Testis (tissue), 5 donors: ENCODE data around the gene SLC39A13. TPM values are rescaled to one million over a fixed set of nuclear protein-coding genes. Genes with fewer than 3 reads are reported as not detected.
A peak's percentile ranks its signal among the peaks of the same experiment; 100 is the strongest.

Experiments used
- DNase-seq: peaks from one replicate; pipeline ENCODE4 v3.0.0-alpha.2; 2019
- H3K27ac ChIP-seq, 2 donors: fragments of 200-600 bp; sonication (generic); one replicate each; pipeline ENCODE4 v1.5.1; 2019
- H3K27me3 ChIP-seq: fragments of 200-600 bp; sonication (generic); one replicate; pipeline ENCODE4 v1.5.1; 2019
- H3K36me3 ChIP-seq: fragments of 200-600 bp; sonication (generic); one replicate; pipeline ENCODE4 v1.5.1; 2017; ENCODE audit warnings: low read depth; ENCODE audit errors: missing control alignments
- H3K4me1 ChIP-seq: fragments of 200-600 bp; sonication (generic); one replicate; pipeline ENCODE4 v1.5.1; 2019
- H3K4me3 ChIP-seq, 2 donors: fragments of 200-600 bp; sonication (generic); one replicate each; pipeline ENCODE4 v1.5.1; 2017 to 2019
- H3K9me3 ChIP-seq: fragments of 200-600 bp; sonication (generic); one replicate; pipeline ENCODE4 v1.5.1; 2017
- POLR2A ChIP-seq: fragments of 450-650 bp; IDR thresholded peaks from one replicate; pipeline ENCODE4 v1.6.1; 2017; ENCODE audit warnings: antibody characterized with exemption, mild to moderate bottlenecking, moderate library complexity
- WGBS, 2 donors: methylation state at CpG; one replicate each; pipeline ENCODE4 v1.1.5; 2018; 5-methylcytosine and 5-hydroxymethylcytosine counted together
- intact Hi-C: fragments of 100-400 bp; cut with DNase I; formaldehyde crosslinking; loops from one replicate; pipeline ENCODE4 v1.15.1; 2023; ENCODE audit warnings: low total_unique reads
- long read RNA-seq, 2 donors: transcript quantifications; one replicate each; lab custom pipeline, GENCODE V29; 2026
- polyA plus RNA-seq: library from polyadenylated mRNA; stranded (reverse); fragments of 350-450 nt; fragmentation: Illumina TruSeq; extraction: RNeasy Lipid Tissue Mini Kit (QIAGEN cat#74804); gene quantifications from one replicate; pipeline ENCODE4 v1.2.3, GENCODE V29; 2014; ENCODE audit warnings: low read depth, low replicate concordance; ENCODE audit not compliant: insufficient read depth
- total RNA-seq, 2 donors: library from RNA; depleted of rRNA; stranded (reverse); fragments of >200 nt; gene quantifications; one replicate each; pipeline ENCODE4 v1.2.3, GENCODE V29; 2016
- TF ChIP-seq, protein P1 (sequence below), 3 experiments: fragments of 450-650 bp in 2 of 3; fragments of 200-600 bp in 1 of 3; sonication (generic) in 1 of 3; IDR thresholded peaks; one replicate each; pipeline ENCODE4 v1.5.1; 2016 to 2019; ENCODE audit warnings: antibody characterized with exemption in 3 of 3, mild to moderate bottlenecking in 2 of 3, moderate library complexity in 1 of 3

The SLC39A13 gene
- total RNA-seq (10 to 100 TPM; 95.1 to 98.1 TPM), polyA plus RNA-seq (99.2 TPM)
- long read RNA-seq, donor 1, partial matches to known transcripts, result 0 of 9 reads
- long read RNA-seq, donor 1, other reads (novel, unspliced or antisense), result 9 of 9 reads
- long read RNA-seq, donor 2, partial matches to known transcripts, result 60 of 93 reads
- long read RNA-seq, donor 2, other reads (novel, unspliced or antisense), result 33 of 93 reads

DNA sequence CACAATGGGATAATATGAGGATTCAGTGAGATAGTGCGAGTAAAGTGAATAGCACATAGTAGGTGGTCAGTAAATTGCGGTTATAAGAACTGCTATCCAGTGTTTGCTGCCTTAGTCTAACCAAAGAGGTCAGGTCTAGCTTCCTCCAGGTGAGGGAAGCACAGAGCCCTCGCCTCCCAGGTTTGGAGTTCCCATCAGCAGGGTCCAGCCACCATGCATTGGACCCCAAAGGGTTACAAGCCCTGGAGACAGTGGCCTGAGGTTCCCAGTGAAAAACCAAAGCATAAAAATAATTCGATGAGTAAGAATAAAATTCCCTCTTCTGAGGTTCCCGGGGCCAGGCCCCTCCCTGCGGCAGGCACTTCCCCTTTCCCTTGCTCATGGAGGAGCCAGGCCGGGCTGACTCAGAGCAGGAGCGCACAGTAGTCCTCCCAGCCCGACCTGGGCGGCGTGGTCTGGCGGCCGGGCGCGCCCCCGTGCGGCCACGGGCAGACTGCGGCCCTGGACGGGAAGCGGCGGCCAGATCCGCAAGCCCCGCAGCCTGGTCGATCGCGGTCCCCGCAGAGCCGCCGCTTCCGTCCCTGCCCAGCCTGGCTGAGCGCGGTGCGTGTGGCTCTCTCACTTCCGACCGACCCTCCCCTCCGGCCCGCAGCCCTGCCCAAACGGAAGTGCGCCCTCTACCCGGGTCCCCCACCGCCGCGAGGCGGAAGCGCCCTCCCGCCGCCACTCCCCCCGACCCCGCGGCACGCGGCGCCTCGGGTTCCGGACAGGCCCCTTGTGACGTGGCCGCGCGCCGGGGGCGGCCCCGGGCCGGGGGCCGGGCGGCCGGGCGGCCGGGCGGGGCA, at the start of gene SLC39A13:
Gene SLC39A13 (plus strand): TSS at position 845 of the 845 bp plus-strand sequence. CDS start 1,505 bp downstream, outside the sequence.
- H3K4me1 ChIP-seq, result peaks cover 25% of the 10 kb centered on the region
- WGBS, 2 donors, result 4 to 5% methylated on average over 10 to 13 of the region's 70 CpGs
- intact Hi-C loops, result no loop called here

DNA sequence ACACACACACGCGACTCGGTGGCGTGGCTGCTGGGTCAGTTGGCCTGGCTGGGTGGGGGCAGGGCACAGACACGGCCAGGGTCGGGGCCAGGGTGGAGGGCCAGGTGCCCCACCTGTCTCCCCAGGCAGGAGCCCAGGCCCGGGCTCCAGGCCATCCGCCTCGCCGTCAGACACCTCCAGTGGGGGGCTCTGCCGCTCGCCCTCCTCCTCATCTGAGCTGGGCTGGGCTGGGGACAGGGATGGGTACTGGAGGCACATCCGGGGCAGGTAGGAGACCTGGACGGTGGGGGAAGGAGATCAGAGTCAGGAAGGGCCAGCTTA, 49.7 kb upstream of the SLC39A13 start:
- Histone ChIP-seq H3K36me3 (no peaks in the 10 kb centered on the region), H3K4me3 (no peak overlapping the region), H3K4me1 (no peaks in the 10 kb centered on the region), H3K27ac (no peak overlapping the region), H3K9me3 (no peaks in the 10 kb centered on the region), H3K27me3 (no peaks in the 10 kb centered on the region)
- intact Hi-C loops, result loop anchor here (10.0 kb wide), 2 partner anchors 194 to 464 kb away; no protein-coding TSS in a partner anchor
- no peak for TF ChIP-seq POLR2A
- TF ChIP-seq, protein P1, sequence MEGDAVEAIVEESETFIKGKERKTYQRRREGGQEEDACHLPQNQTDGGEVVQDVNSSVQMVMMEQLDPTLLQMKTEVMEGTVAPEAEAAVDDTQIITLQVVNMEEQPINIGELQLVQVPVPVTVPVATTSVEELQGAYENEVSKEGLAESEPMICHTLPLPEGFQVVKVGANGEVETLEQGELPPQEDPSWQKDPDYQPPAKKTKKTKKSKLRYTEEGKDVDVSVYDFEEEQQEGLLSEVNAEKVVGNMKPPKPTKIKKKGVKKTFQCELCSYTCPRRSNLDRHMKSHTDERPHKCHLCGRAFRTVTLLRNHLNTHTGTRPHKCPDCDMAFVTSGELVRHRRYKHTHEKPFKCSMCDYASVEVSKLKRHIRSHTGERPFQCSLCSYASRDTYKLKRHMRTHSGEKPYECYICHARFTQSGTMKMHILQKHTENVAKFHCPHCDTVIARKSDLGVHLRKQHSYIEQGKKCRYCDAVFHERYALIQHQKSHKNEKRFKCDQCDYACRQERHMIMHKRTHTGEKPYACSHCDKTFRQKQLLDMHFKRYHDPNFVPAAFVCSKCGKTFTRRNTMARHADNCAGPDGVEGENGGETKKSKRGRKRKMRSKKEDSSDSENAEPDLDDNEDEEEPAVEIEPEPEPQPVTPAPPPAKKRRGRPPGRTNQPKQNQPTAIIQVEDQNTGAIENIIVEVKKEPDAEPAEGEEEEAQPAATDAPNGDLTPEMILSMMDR (IDR thresholded peaks at IDR 0.05), result no peak
- 80 to 88% methylated on average over 1 to 14 of the region's 14 CpGs for WGBS, 2 donors
- no peak for DNase-seq

More for the DNA sequence above, at the start of gene SLC39A13:
- Histone ChIP-seq H3K36me3 (no peaks in the 10 kb centered on the region), H3K9me3 (no peaks in the 10 kb centered on the region), H3K4me3 (peak within 1 kb of the TSS; percentile 69 to 87), H3K27ac (peak within 1 kb of the TSS; percentile 88 to 95), H3K27me3 (no peaks in the 10 kb centered on the region)
- DNase-seq, result peak; percentile 94
- TF ChIP-seq, protein P1 (IDR thresholded peaks at IDR 0.05), result peak; percentile 80 to 86 (median 86)
- peak; percentile 66 for TF ChIP-seq POLR2A

DNA sequence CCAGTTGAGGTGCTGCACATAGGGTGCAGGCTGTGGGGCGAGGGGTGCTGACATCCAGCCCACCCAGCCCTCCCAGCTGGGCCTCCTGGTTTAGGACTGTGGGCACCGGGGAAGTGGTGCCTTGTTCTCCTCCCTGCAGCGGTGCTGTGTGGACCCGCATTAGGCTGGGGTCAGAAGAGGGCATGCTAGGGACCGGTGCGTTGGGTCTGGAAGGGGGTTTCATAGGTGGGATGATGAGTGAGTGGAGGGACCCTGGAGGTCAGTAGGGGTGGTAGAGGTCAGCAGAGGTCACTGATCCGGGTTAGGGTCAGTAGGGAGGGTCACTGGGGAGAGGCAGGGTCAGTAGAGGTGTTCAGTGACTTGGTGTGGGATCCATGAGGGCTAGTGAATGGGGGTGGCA, 49.2 kb upstream of the SLC39A13 start:
- H3K9me3 ChIP-seq, result no peaks in the 10 kb centered on the region
- no peaks in the 10 kb centered on the region for H3K36me3 ChIP-seq
- no peak for DNase-seq
- intact Hi-C loops, result loop anchor here (10.0 kb wide), 2 partner anchors 194 to 464 kb away; no protein-coding TSS in a partner anchor
- TF ChIP-seq, protein P1 (IDR thresholded peaks at IDR 0.05), result no peak
- TF ChIP-seq POLR2A, result no peak
- no peak overlapping the region for H3K27ac ChIP-seq
- no peak overlapping the region for H3K4me3 ChIP-seq
- H3K27me3 ChIP-seq, result no peaks in the 10 kb centered on the region
- H3K4me1 ChIP-seq, result no peaks in the 10 kb centered on the region
- 80 to 92% methylated on average over 5 to 7 of the region's 7 CpGs for WGBS, 2 donors

DNA sequence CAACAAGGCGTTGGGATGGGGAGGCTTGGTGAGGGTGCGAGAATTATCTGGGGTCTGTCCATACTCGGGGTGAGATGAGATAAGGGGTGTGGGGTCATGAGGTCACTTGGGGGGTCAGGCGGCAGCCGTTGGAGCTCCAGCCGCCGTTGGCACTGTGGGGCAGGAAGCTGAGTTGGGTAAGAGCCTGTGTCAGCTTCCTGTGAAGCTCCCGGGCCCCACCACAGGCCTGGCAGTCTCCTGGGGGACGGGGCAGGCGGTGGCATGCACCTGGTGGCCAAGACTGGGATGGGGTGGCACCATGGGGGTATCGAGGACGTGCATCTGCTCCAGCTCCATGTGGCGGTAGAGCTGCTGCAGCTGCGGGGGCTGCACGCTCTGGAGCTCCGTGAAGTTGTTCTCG, 48.8 kb upstream of the SLC39A13 start:
- DNase-seq, result no peak
- Histone ChIP-seq H3K9me3 (no peaks in the 10 kb centered on the region), H3K36me3 (no peaks in the 10 kb centered on the region), H3K27ac (no peak overlapping the region), H3K4me3 (no peak overlapping the region), H3K27me3 (no peaks in the 10 kb centered on the region), H3K4me1 (no peaks in the 10 kb centered on the region)
- WGBS, 2 donors, result 69 to 83% methylated on average over 16 to 17 of the region's 17 CpGs
- intact Hi-C loops, result loop anchor here (10.0 kb wide), 2 partner anchors 195 to 465 kb away; no protein-coding TSS in a partner anchor
- TF ChIP-seq, protein P1 (IDR thresholded peaks at IDR 0.05), result no peak
- TF ChIP-seq POLR2A, result no peak
